ENCODE data around the gene ECHS1.

The ECHS1 gene

DNA sequence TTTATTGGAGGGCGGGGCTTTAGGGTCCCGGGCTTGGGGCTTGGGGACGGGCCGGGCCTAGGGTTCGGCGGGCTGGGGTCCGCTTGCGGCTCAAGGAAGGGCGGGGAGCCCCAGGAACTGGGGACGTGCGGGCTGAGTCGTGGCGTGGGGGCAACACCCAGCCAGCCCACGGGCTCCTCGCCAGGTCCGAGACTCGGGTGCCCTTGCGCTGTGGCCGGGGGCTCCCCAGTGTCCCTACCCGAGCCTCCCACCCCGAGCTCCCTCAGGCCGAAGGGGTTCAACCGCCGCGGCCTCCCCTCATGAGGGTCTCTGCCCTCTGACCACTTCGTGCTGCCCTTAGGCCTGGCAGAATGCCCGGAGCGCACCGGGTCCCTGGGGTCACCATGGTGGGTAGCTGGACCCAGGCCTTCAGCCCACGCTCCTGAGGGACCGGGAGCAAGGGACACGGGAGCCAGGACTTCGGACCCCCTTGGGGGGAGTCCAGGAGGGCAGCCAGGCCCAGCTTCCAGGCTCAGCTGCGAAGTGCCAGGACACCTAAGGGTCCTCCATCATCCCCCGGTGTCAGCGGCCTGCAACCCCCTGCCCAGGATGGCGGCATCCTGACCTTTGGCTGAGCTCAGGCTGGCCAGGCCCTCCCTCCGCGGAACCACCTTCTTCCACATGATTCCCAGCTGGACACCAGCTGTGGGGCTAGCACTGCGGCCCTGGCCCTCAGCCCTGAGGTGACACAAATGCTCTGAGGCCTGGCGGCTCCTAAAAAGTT lies 14.8 kb downstream of the ECHS1 start:
- DNase-seq (ENCODE audit: low read depth): no peak

DNA sequence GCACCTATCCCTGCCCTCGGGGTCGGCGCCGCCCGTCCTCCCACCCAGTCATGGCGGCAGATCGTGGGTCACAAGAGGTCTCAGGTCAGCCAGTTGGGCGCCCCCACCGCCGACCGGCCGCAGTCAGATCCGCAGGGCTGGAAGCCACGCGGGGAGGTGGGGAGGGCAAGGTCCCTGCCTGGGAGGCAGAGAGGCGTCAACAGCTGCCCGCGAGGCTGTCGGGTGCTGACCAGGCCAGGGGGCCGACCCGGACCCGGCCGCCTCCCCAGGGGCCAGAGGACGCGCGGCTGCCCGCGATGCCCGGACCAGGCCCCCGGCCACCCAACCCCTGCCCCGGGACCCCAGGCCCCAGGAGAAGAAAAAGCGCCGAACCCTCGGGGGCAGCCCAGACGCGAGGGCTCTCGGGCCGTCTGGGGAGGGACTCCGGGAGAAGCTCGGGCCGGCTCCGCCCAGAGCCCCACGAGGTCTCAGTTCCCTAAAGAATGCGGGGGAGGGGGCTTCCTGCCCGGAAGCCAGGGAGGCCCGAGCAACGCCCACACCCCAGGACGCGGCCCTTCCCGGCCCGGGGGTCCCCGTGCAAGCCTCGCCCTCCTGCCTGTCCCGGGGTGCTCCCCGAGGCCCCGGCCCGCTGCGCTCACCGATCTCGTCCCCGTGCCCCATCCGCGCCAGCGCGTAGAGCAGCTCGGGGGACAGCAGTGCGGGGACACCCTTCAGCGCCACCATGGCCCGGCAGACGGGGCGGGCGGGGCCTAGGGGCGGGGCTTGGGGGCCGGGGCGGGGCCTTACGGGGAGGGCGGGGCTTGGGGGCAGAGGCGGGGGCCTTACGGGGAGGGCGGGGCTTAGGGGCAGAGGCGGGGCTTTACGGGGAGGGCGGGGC lies 15.6 kb downstream of the ECHS1 start, which contains the start of gene FUOM:
FUOM (minus strand) TSS at position 735 of the 877 bp plus-strand sequence; CDS start at position 723, 12 bp downstream.
- DNase-seq (ENCODE audit: low read depth): peak; percentile 70

DNA sequence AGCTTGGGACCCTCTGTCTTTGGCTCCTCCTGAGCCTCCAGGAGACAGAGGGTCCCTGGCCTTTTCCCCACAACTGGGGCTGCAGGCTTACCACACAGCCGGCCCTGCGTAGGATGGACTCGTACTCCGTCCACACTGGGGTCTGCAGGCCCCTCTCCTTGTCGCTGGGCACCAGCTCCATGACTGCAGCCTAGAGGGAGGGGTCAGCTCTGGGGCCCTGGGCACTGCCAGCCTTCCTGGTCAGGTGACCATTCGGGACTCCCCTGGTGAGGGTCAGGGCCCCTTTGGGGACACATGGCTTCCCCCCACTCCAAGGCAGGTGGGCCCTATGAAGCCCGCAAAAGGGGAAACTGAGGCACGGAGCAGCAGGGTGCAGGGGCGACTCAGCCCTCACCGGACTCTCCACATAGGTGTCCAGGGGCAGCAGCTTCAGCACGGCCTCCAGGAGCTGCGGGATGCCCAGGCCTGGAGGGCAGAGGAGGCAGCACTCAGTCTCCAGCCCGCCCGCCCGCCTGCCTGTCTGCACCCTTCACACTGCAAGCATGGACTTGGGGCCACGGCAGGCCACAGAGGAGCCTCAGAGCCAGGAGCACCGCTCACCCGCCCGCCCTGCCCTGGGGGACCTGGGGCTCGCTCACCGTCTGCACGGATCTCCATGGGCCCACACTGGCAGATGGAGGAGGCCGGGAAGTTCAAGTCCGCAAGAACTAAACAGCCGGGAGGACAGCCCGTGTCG lies 16.4 kb downstream of the ECHS1 start:
- DNase-seq (ENCODE audit: low read depth): no peak

DNA sequence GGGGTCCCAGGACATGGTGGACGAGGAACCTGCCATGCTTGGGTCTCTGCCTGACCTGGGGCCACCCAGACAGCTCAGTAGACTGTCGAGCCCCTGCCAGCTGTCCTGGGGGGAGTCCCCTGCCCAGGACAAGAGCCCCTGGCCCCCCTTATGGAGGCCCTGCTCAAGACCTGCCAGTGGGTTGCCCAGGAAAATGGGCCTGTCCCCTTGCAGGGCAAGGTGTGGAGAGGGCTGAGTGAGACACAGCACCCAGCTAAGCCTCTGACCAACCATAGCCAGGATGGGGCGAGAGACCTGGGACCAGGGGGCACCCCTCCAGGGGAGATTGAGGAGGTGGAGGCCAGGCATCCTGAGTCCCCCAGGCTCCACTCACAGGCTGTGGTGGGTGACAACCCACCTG lies 17.2 kb downstream of the ECHS1 start:
- no peak for DNase-seq (ENCODE audit: low read depth)

DNA sequence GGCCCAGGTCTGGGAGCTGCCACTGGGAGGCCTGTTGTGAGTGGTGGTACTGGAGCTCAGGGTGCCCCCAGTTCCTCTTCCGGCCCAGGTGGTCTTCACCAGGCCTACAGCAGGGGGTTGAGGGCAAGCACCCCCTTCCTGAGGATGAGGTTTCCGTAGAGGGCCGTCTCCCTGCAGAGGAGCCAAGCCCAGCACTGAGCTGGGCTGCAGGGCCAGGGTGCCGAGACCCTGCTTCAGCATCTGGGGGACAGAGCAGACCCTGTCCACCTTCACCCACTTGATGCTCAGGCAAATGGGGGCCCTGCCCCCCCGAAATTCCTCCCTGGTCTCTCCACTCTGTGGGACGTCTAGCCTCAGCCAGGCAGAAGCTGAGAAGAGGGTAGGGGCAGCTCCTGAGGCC lies 17.9 kb downstream of the ECHS1 start:
- DNase-seq (ENCODE audit: low read depth): no peak

DNA sequence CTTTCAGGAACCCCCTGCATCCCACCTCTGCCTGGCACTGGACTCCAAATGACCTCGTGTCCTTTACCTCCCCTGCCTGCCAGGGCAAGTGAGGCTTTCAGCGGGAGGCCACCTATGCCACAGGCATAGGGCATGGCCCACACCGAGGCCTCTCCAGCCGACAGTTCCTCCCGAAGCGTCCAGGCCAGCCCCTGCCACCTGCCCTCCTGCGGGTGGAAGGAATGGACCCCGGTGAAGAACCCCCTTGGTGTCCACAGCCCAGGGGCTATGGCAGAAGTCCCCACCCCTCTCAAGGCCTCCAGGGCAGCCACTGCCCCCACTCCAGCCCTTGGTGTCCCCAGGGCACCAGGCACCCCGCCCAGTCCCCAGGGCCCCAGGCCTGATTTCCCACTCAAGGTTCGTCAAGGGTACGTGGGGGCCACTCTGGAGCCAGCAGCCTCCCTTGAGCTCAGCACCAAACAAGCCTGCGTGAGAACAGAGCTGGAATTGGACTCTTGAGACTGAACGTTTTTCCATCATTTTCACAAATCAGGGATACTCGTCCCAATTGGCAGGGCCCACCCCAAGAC lies 18.4 kb downstream of the ECHS1 start:
- no peak for DNase-seq (ENCODE audit: low read depth)

DNA sequence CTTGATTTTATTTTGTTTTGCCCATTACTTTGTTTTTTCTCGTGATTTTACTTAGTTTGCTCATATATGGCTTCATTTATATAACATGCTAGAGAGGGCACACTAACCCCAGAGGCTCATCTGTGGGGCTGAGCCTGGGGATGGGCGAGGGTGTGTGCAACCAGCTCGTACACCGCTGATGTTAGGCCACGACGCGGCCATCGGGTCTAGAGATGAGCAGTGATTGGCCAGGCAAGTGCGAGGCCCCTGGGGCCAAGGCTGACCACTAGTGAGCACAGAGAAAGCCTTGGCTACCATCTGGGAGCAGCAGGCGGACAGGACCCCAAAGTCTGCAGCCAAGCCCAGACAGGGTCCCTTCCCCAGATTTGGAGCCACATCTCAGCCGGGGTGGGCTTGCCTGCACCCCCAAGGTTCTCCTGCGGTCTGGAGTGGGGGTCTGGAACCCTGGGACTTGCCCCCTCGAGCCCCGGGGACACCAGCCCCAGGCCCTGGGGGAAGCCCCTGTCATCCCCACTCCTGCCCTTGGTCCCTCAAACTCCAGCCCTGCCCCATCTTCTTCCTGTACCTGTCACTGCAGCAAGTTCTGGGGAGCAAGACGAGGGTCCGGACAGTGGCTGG lies 19.1 kb downstream of the ECHS1 start:
- DNase-seq (ENCODE audit: low read depth): no peak

DNA sequence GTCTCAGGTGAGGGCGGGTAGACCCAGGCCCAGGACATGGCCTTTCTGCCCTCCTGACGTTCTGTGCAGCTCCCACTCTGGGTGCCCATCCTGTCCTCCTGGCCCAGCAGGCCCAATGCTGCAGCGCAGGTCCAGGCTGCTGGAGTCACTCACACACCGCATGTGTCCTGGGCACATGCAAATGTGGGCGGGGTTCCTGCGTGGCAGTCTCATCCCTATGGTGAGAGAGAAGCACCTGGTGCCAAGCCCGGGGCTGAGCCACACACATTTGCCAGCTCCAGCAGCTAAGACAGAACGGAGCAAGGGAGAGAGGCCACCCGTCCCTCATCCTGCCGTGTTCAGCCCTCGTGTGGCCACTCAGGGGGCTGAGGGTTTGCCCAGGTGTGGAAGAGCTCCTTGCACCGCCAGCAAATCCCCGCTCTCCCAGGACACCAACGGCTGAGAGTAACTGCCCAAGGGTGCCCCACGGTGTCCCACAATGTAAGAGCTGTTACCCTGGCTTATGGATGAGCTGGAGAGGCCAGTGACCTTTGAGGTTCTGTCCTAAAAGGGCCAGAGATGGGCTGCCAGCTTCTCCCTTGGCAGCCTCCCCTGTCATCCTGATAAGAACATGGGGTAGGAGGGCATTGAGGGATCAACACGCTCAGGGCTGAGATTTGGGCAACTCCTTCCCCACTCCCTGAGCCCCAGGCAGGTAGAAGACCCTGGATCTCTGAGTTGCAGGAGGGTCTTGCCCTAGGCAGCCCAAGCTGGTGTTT lies 19.8 kb downstream of the ECHS1 start:
- no peak for DNase-seq (ENCODE audit: low read depth)

DNA sequence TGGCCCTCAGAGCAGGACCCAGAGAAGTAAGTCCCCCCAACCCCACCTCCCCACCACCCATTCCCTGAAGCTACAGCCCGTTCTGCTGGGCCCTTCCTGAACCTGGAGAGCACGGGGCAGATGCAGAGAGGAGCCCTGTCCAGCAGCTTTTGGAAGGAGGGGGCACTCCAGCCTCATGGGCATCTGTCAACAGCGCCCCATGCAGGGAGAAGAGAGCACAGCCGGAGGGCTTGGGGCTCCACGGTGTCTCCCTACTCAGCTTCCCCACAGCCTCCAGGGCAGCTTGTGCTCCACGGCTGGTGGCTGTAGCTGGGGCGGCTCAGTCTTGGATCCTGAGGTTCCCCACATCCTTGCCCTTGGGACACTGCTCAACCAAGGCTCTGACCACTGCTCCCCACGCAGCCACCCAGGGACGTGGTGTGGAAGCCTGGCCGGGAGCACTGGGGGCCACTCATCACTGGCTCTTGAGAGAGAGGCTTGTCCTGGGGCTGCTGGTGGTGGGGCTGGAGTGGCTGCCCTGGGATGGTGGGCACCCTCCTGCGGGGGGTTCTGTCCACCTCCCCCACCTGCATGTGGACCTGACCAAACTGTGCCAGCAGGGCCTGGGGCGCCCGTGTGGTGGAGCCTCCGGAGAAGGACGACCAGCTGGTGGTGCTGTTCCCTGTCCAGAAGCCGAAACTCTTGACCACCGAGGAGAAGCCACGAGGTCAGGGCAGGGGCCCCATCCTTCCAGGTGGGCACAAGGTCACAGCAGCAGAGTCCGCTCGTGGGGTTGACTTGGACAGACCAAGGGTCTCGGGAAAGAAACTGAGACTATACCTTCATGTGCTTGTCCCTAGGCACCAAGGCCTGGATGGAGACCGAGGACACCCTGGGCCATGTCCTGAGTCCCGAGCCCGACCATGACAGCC lies 21.5 kb downstream of the ECHS1 start:
- DNase-seq (ENCODE audit: low read depth): no peak

DNA sequence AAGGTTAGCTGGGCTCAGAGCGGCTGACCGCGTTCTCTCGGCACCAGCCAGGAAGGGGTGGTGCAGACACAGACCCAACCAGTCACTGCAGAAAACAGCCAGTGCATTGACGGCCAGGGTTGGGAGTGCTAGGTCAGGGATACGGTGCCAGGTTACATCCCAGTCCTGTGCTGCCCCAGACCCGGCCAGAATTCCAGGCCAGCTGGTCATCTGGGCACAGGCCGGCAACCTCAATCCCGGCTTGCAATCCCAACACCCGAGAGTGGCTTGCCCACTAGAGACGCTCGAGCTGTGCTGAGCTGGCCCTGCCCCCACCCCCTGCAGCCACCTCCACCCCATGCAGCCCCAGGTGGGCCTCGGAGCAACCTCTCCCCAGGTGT lies 22.2 kb downstream of the ECHS1 start:
- DNase-seq (ENCODE audit: low read depth): no peak

DNA sequence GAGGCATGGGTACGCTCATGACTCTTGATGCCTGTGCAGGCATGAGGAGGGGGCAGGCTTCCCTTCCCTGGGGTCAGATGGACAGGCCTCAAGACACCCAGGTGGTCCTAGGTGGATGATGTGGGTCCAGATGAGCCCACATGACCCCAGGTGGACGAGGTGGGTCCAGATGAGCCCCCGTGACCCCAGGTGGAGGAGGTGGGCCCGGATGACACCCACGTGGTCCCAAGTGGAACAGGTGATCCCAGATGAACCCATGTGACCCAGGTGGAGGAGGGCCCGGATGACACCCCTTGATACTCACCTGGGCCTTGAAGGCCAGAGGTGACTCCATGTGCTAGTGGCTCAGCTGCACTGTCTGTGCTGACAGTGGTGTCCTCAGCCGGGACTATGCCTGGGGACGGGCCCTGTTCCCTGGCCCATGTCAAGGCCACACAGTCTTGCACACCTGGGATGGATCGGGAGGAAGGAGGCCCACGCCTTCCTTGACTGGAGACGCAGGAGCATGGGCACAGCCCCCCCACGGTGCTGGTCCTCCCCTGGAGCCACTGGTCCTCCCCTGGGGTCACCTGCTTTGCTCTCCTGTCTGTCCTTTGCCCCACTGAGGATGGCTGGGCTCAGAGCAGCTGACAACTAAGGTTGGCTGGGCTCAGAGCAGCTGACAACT lies 22.7 kb downstream of the ECHS1 start:
- DNase-seq (ENCODE audit: low read depth): no peak

DNA sequence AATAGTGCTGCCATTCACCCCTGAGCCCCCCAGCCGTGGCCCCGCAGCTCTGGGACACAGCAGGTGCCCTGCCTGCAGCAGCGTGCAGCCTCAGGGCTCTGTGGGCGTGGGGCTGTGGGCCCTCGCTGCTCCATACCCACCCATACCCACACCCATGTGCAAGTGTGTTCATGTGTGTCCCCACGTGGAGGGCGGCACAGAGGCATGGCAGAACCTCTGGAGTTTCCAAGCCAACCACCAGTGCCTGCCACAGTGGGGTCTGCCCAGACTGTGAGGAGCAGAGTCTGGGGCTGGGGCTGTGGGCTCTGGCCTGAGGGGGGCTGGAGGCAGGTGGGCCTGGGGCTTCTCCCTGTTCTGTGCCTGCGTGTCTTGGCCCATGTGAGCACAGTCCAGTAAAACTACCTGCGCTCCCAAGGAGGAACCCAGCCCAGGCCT lies 23.6 kb downstream of the ECHS1 start:
- DNase-seq (ENCODE audit: low read depth): no peak

DNA sequence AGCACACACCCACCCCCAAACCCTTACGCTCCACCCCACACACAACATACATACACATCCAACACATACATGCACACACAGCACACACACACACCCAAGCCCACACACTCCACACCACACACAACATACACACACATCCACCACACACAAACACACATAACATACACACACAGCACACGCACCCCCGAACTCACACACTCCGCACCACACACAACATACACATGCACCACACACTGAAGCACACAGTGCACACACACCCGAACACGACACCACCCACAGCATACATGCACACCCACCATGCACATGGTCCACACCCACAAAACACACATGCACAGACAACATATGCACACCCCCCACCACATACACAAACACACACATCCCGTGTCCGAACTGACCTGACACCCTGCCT lies 24.0 kb downstream of the ECHS1 start:
- no peak for DNase-seq (ENCODE audit: low read depth)

DNA sequence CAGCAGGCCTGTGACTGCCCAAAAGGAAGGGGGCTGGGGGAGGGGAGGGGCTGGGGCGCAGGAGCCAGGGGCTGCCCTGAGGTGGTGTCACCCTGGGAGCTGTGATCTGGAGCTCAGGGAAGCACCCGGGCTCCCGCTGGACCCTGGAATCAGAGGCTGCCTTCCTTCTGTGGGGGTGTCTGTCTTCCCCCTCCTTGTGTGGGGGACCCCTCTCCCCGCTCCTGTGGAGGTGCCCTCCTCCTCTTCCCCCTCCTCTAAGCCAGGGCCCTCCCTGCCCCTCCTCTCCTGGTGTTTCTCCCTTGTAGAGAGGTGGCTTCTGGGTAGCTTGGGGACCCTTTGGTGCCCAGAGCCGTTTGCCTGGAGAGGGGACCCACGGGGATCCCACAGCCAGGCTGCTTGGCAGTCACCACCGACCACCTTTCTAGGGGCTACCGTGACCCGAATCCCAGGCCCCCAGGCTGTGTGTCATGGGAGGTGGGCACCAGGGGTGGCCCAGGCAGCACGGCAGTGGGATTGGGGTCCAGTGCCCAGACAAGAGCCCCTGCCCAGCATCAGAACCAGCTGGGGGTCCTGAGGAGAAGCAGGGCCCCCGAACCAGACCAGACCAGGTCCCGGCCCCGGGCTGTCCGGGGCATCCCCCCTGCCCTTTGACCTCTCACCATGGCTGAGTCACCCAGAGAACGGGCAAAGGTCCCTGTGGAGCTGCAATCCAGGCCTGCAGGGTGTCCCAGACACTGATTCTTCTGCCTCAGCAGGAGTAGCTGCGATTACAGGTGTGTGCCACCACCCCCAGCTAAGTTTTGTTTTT lies 25.2 kb downstream of the ECHS1 start:
- DNase-seq (ENCODE audit: low read depth): no peak

DNA sequence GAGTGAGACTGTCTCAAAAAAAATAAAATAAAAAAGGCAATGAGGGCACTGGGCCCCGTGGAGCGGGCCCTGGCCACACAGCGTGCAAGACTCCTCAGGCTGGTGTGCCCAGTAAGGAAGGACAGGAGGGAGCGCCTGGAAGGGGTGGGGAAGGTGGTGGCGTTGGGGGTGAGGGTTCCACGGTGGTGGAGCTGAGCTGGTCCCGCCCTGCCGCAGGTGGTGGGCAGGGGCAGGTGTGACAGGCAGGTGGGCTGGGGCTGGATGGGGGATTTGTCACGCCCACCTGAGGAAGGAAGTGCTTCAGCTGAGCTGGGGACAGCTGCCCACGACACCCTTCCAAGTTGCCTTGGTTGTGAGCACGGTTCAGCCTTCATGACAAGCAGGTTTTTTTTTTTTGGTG lies 26.7 kb downstream of the ECHS1 start:
- no peak for DNase-seq (ENCODE audit: low read depth)

DNA sequence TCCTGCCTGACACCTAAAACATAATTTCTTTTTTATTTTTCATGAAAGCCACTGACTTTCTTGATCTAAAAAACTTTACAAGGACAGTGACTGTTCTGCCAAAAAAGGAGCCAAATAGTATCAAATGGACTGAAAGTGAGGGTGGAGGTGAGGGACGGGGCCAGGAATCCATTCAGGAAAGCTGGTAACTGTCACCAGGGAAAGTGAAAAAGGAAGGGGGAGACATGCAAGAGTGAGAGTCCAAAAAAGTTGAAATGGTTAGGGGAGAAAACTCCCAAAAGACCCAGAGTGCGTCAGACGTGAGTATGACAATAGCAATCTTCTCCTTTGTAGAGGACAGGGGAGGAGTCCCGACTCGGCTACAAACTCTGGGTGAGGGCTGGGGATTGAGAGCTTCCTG lies 28.9 kb downstream of the ECHS1 start:
- no peak for DNase-seq (ENCODE audit: low read depth)

DNA sequence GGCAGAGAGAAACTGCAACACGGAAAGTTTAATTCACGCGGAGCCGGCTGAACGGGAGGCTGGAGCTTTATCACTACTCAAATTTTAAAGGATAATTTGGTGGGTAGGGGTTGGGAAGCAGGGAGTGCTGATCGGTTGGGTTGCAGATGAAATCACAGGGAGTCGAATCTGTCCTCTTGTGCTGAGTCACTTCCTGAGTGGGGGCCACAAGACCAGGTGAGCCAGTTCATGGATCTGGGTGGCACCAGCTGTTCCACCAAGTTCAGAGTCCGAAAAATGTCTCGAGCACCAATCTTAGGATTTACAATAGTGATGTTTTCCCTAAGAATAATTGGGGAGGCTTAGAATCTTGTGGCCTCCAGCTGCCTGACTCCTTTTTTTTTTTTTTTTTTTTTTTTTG lies 29.6 kb downstream of the ECHS1 start:
- DNase-seq (ENCODE audit: low read depth): no peak

DNA sequence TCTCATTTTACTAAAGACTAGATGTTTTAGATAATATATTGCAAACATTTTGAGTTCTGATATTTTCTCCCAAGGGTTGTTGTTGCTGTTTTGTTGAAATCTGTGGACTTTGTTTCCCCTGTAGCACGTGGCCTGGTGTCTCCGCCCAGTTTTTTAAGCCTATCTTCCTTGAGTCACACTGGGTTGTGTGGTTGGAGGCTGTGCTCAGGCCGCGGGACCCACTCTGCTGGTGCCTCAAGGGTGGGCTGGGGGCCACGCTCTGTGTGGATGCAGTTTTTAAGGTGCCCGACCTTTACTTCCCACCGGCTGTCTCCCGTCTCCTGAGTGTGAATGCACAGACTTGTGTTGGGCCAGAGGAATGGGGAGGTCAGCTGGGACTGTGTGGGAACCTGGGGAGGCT lies 30.2 kb downstream of the ECHS1 start:
- DNase-seq (ENCODE audit: low read depth): no peak

DNA sequence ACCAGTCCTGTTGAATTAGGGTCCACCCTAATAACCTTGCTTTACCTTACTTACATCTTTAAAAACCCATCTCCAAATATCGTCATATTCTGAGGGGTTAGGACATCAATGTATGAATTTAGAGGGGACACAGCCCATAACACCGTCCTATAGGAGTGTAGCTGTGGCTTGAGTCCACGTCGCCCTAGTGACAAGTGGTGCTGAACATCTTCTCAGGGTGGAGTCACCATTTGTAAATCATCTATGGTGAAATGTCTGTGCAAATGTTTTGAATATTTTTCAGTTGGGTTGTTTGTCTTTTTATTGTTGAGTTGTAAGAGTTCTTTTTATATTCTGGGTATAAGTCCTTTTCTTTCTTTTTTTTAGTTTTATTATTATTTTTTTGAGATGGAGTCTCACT lies 31.2 kb downstream of the ECHS1 start:
- no peak for DNase-seq (ENCODE audit: low read depth)
